ENCODE data around the gene ZNF525. TPM values are rescaled to one million over a fixed set of nuclear protein-coding genes. Genes with fewer than 3 reads are reported as not detected.
"Not testable (repeated sequence)": the region's sequence is repeated elsewhere in the genome, so short reads cannot be mapped to it uniquely, and the experiment has no call there.

ZNF525 gene
- total RNA-seq, 1 donor from 2014 or later: 3.0 TPM

DNA sequence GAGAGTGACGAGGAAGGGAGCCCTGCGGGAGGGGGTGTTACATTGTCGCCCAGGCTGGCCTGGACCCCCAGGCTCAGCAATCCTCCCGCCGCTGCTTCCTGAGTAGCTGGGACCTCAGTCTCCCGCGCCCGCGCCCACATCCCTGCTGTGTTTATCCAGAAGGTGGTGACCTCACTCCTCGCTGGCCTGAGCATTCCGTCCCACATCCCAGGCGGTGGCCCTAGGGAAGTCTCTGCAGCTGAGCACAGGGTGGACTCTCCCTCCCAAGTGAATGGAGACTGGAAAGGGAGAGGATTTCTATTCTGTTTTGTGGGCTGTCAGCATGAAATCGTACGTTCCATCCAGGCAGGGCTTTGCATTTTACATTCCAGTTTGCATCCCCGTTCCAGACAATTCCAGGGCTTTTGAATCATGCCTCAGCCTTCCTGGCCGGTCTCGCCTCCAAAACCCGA lies 29.0 kb downstream of the ZNF525 start:
- DNase-seq (ENCODE audit: low spot score in 2 of 2): peak; percentile 9 to 77
- TF ChIP-seq, protein P1, sequence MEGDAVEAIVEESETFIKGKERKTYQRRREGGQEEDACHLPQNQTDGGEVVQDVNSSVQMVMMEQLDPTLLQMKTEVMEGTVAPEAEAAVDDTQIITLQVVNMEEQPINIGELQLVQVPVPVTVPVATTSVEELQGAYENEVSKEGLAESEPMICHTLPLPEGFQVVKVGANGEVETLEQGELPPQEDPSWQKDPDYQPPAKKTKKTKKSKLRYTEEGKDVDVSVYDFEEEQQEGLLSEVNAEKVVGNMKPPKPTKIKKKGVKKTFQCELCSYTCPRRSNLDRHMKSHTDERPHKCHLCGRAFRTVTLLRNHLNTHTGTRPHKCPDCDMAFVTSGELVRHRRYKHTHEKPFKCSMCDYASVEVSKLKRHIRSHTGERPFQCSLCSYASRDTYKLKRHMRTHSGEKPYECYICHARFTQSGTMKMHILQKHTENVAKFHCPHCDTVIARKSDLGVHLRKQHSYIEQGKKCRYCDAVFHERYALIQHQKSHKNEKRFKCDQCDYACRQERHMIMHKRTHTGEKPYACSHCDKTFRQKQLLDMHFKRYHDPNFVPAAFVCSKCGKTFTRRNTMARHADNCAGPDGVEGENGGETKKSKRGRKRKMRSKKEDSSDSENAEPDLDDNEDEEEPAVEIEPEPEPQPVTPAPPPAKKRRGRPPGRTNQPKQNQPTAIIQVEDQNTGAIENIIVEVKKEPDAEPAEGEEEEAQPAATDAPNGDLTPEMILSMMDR (IDR thresholded peaks at IDR 0.05): no peak
- Histone ChIP-seq H3K9me3 (no peaks in the 10 kb centered on the region), H3K4me1 (peaks cover 0 to 13% of the 10 kb centered on the region in 2 donors), H3K4me3 (peak overlapping the region; percentile 65 to 68), H3K36me3 (peaks cover 3 to 11% of the 10 kb centered on the region in 2 donors), H3K27me3 (no peaks in the 10 kb centered on the region), H3K27ac (peak overlapping the region; percentile 80 to 83)
- intact Hi-C loops (cut with DNase I): loop anchor here (2.0 kb wide), 1 partner anchor 72 kb away; the partner anchor contains the start of gene ZNF813

DNA sequence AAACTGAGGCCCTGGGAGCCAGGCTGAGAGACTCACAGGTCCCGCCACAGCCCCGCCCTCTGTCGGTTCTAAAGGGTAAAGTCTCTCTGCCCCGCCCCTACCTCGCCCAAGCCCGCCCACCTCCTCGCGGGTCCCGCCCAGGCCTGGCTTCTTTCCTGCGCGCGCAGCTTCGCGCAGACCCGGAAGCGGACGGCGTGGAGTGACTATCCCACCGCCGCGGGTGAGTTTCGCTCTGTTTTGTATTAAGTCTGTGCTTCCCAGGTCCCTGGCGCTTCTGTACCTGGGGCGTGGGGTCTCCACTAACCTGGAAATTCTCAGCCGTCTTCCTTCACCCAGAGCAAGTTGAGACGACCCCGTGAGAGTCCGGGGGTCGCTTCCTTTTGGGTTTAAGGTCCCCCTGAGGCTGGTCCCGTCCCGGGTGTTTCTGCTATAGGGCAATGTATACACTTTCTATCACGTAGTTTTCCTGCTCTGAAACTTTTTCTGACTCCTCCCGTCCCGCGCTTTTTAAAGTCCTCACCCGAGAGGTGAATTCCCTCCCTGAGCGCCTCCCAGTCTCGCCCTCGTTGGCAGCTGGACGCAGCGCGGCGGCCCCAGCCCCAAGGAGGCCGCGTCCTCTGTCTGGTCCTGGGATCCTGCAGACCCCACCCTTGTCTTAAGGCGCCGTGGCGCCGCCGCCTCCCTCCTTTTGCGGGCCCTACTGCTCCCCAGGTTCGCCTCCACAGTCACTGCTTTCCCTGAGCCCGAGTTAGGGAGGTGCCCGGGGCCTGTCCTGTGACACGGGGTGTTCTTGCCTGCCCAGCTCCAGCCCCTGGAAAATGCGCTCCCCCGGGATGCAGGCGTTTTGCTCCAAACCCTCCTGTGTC lies 29.7 kb downstream of the ZNF525 start, which contains the start of gene ZNF765:
Gene ZNF765, plus strand, starts transcription at position 176 of the 866 bp plus-strand sequence. CDS start 2,867 bp downstream, outside the sequence.
- Histone ChIP-seq H3K27ac (peak within 1 kb of the TSS; percentile 80 to 83), H3K36me3 (peaks cover 6 to 18% of the 10 kb centered on the region in 2 donors), H3K4me1 (peaks cover 0 to 13% of the 10 kb centered on the region in 2 donors), H3K4me3 (peak within 1 kb of the TSS; percentile 65 to 68), H3K9me3 (no peaks in the 10 kb centered on the region), H3K27me3 (no peaks in the 10 kb centered on the region)
- intact Hi-C loops (cut with DNase I): loop anchor here (1.0 to 2.0 kb wide), 4 partner anchors 30 to 199 kb away; partner anchors contain the start of genes ZNF525 and ZNF813
- peak; percentile 82 to 97 for DNase-seq (ENCODE audit: low spot score in 2 of 2)
- TF ChIP-seq, protein P1 (IDR thresholded peaks at IDR 0.05): peak; percentile 47 to 58 (median 55)

DNA sequence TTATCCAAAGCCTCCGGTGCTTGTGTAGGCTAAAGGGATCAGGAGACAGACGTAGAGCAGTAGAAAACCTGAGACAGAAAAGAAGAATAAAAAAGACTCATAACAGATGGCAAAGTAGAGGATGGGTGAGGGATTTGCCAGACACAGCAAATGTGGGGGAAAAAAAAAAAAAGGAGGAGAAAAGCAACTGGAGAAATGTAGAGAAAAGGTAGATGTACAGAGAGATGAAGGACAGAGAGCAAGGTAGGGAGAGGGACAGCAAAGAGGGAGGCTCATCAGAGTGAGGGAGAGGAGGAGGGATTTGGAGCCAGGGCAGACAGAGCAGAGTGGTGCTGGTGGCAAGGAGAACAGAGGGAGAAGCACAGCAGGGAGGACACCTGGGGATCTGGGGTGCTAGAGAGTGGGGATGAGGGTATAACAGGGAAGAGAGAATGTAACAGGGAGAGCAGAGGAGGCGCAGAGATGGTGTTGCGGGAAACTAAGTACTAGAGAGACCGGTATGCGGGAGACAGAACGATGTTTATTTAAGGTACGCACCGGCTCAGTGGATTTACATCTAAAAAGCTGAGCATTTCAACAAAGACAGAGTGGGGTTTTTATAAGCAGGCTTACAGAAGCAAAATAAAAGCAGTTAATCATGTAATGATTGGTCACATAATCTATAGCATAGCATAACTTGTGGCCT lies 30.5 kb downstream of the ZNF525 start:
- intact Hi-C loops (cut with DNase I): loop anchor here (1.0 to 2.0 kb wide), 4 partner anchors 31 to 200 kb away; partner anchors contain the start of genes ZNF525 and ZNF813
- H3K27ac ChIP-seq: peak overlapping the region; percentile 80 to 83
- peaks cover 0 to 13% of the 10 kb centered on the region in 2 donors for H3K4me1 ChIP-seq
- peaks cover 14 to 26% of the 10 kb centered on the region in 2 donors for H3K36me3 ChIP-seq
- not testable (repeated sequence) for DNase-seq (ENCODE audit: low spot score in 2 of 2); H3K27me3 ChIP-seq; H3K9me3 ChIP-seq
- peak overlapping the region; percentile 65 to 68 for H3K4me3 ChIP-seq

DNA sequence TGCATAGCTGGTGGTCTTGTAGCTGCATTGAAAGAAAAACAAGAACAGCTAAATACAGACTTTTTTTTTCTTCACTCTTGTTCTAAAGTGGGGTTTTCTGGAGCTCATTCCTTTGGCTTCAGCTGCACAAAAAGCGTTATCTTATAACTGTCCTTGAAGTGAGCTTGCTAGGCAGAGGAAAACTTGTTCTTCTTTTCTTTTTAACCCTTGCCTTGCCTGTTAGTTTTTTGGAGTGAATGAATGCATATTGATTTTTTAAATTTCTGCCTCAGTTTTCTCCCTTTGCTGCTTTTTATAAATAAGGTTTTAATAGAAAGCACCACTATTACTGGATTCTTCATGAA lies 31.0 kb downstream of the ZNF525 start:
- no peak overlapping the region for H3K27ac ChIP-seq
- TF ChIP-seq, protein P1 (IDR thresholded peaks at IDR 0.05): no peak

DNA sequence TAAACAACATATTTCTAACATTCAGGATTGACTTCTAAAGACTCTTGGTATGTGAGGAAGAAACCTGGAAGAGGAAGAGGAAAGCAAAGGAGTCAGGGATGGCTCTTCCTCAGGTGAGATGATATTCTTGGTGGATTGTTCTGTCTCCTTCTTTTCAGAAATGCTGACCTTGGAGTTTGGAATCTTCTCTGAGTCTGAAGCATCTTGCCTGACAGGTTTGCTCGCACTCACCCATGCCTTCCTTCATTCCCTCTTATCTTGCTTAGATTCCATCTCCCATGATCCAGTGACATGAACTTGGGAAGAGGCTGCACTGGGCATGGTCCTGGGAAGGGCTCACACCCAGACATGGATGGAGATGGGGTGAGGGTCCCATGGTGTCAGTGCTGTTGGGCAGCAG lies 32.4 kb downstream of the ZNF525 start:
- Histone ChIP-seq H3K4me1 (peaks cover 0 to 13% of the 10 kb centered on the region in 2 donors), H3K36me3 (peaks cover 23 to 43% of the 10 kb centered on the region in 2 donors), H3K9me3 (peaks cover 3 to 11% of the 10 kb centered on the region in 2 donors)
- H3K4me3 ChIP-seq; H3K27me3 ChIP-seq; DNase-seq (ENCODE audit: low spot score in 2 of 2); H3K27ac ChIP-seq; intact Hi-C loops (cut with DNase I): not testable (repeated sequence)

More for the DNA sequence above, 31.0 kb downstream of the ZNF525 start:
- Histone ChIP-seq H3K9me3 (peaks cover 0 to 2% of the 10 kb centered on the region in 2 donors), H3K27me3 (no peaks in the 10 kb centered on the region), H3K36me3 (peaks cover 14 to 31% of the 10 kb centered on the region in 2 donors), H3K4me3 (peak overlapping the region in 1 of 2 donors; percentile 68), H3K4me1 (peaks cover 0 to 13% of the 10 kb centered on the region in 2 donors)
- intact Hi-C loops (cut with DNase I): no loop called here
- no peak for DNase-seq (ENCODE audit: low spot score in 2 of 2)

DNA sequence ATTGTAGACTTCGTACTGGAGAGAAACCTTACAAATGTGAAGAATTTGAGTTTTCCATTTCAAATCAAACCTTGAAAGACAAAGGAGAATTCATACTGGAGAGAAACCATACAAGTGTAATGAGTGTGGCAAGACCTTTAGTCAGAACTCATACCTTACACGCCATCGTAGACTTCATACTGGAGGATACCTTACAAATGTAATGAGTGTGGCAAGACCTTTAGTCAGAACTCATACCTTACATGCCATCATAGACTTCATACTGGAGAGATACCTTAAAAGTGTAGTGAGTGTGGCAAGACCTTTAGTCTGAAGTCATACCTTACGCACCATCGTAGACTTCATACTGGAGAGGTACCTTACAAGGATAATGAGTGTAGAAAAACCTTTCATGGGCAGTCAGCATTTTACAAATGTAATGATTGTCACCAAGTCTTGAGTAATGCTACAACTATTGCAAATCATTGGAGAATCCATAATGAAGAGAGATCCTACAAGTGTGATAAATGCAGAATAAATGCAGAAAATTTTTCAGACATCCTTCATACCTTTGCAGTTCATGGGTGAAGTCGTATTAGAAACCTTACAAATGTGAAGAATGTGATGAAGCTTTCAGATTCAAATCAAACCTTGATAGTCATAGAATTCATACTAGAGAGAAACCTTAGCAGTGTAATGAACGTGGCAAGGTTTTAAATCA lies 44.1 kb downstream of the ZNF525 start:
- Histone ChIP-seq H3K27ac (no peak overlapping the region), H3K9me3 (peaks cover 59 to 90% of the 10 kb centered on the region in 2 donors), H3K4me3 (no peak overlapping the region), H3K36me3 (peaks cover 39 to 46% of the 10 kb centered on the region in 2 donors), H3K4me1 (no peaks in the 10 kb centered on the region), H3K27me3 (no peaks in the 10 kb centered on the region)
- TF ChIP-seq, protein P1 (IDR thresholded peaks at IDR 0.05): no peak
- no peak for DNase-seq (ENCODE audit: low spot score in 2 of 2)
- intact Hi-C loops (cut with DNase I): no loop called here

DNA sequence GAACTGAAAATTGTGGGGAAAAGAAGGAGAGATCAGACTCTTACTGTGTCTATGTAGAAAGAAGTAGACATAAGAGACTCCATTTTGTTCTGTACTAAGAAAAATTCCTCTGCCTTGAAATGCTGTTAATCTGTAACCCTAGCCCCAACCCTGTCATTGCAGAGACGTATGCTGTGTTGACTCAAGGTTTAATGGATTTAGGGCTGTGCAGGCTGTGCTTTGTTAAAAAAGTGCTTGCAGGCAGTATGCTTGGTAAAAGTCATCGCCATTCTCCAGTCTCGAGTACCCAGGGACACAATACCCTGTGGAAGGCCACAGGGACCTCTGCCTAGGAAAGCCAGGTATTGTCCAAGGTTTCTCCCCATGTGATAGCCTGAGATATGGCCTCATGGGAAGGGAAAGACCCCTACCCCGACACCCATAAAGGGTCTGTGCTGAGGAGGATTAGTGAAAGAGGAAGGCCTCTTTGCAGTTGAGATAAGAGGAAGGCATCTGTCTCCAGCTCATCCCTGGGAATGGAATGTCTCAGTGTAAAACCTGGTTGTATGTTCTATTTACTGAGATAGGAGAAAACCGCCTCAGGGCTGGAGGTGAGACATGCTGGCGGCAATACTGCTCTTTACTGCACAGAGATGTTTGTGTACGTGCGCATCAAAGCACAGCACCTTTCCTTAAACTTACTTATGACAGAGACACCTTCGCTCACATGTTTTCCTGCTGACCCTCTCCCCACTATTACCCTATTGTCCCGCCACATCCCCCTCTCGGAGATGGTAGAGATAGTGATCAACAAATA lies 55.2 kb downstream of the ZNF525 start:
- H3K36me3 ChIP-seq; H3K27ac ChIP-seq; H3K27me3 ChIP-seq; DNase-seq (ENCODE audit: low spot score in 2 of 2); intact Hi-C loops (cut with DNase I); H3K4me3 ChIP-seq; H3K4me1 ChIP-seq: not testable (repeated sequence)
- H3K9me3 ChIP-seq: peaks cover 0 to 12% of the 10 kb centered on the region in 2 donors

All from ascending aorta (tissue), 2 donors.